SK-N-SH (cell line): Measurements from ENCODE around the gene SLC25A38.

ENCODE experiments used
- CTCF ChIP-seq: fragments of 200-600 bp; sonication (generic); IDR thresholded peaks from 2 replicates; pipeline ENCODE4 v1.6.1; 2017; ENCODE audit warnings: antibody characterized with exemption, mild to moderate bottlenecking, moderate library complexity
- EP300 ChIP-seq, 2 experiments: IDR thresholded peaks; 2 replicates each; pipeline versions ENCODE4 v1.4.0 to v1.6.1; 2012; ENCODE audit warnings: borderline replicate concordance in 1 of 2, low read depth in 1 of 2, low read length in 1 of 2
- MXI1 ChIP-seq: IDR thresholded peaks from 2 replicates; pipeline ENCODE4 v1.6.1; 2012; ENCODE audit warnings: mild to moderate bottlenecking, low read depth, low read length, improper control_type of control experiment
- PBX3 ChIP-seq: IDR thresholded peaks from 2 replicates; pipeline ENCODE4; 2012
- POLR2AphosphoS5 ChIP-seq: IDR thresholded peaks from 2 replicates; pipeline ENCODE4 v1.6.1; 2012; ENCODE audit warnings: low read depth, low read length
- REST ChIP-seq: IDR thresholded peaks from 2 replicates; pipeline ENCODE4 v1.6.1; 2012; ENCODE audit warnings: mild to moderate bottlenecking, low read depth, low read length, moderate library complexity
- RFX5 ChIP-seq: IDR thresholded peaks from 2 replicates; pipeline ENCODE4 v1.6.1; 2012; ENCODE audit warnings: mild to moderate bottlenecking, improper control_type of control experiment, low read length
- ZBTB33 ChIP-seq: IDR thresholded peaks from 2 replicates; pipeline ENCODE4 v1.4.0; 2012; ENCODE audit warnings: low read depth, borderline replicate concordance

- TF ChIP-seq RFX5, result no peak
- TF ChIP-seq ZBTB33, result no peak
- no peak for TF ChIP-seq REST
- TF ChIP-seq CTCF, result no peak
- no peak for TF ChIP-seq MXI1
- no peak for TF ChIP-seq EP300 (IDR thresholded peaks at IDR 0.05; ENCODE audit: borderline replicate concordance in 1 of 2, low read depth in 1 of 2, low read length in 1 of 2)
- TF ChIP-seq PBX3, result no peak
- no peak for TF ChIP-seq POLR2AphosphoS5
Measured at GRCh38 chr3:39390181-39390580, 7.0 kb downstream of the SLC25A38 start.
